GM15510 (cell line): Measurements from ENCODE around the gene PSMD1.

Experiments used
- POLR2A ChIP-seq: IDR thresholded peaks from 3 replicates; pipeline ENCODE4 v1.6.1; 2011; ENCODE audit warnings: borderline replicate concordance; ENCODE audit not compliant: insufficient read length; ENCODE audit errors: extremely low read depth

Gene PSMD1

DNA sequence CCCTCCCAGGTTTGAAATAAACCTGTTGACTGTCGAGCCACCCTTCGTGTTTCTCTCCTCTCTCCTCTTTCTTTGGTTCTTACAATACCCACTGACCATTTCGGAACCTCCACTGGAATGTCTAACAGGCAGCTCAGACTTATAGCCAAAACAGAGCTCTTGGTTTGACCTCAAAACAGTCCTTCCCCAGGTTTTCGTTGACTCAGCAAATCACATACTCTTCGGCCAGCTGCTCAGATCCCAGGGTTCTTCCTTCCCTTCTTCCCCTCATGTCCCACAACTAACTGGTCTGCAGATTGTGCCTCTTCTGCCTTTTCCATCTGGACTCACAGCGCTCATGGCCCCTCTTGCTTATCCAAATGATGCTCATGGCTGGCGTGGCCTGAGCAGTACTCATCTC, 146.4 kb downstream of the PSMD1 start:
- TF ChIP-seq POLR2A, result no peak

DNA sequence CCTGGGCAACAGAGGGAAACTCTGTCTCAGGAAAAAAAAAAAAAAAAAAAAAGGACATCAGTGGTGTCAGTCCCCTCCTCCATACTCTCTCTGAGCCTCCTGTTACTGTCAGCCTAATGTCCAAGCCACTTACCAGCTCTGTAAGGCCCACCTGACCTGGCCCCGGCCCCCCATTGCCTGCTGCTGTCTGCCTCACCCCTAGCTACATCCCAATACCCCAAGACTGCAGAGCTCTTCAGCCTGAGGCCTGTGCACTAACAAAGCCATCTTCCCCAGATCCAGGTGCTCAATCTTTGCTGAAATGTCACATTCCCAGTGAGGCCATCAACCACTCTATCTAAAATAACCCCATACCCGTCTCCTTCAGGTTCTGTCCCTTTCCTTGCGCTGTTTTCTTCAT, 147.5 kb downstream of the PSMD1 start:
- TF ChIP-seq POLR2A, result no peak

- TF ChIP-seq POLR2A, result no peak
Measured at GRCh38 chr2:231204581-231204980, 147.9 kb downstream of the PSMD1 start.

DNA sequence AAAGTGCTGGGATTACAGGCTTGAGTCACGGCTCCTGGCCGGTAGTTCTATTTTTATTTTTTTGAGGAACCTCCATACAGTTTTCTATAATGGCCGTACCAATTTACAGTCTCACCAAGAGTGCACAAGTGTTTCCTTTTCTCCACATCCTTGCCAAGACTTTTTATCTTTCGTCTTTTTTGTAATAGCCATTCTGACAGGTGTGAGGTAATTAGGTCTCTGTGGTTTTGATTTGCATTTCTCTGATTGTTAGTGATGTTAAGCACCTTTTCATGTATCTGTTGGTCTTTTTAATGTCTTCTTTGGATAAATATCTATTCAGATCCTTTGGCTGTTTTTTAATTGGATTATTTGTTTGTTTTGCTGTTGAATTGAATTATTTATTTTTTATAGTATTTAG, 151.1 kb downstream of the PSMD1 start:
- TF ChIP-seq POLR2A, result no peak

DNA sequence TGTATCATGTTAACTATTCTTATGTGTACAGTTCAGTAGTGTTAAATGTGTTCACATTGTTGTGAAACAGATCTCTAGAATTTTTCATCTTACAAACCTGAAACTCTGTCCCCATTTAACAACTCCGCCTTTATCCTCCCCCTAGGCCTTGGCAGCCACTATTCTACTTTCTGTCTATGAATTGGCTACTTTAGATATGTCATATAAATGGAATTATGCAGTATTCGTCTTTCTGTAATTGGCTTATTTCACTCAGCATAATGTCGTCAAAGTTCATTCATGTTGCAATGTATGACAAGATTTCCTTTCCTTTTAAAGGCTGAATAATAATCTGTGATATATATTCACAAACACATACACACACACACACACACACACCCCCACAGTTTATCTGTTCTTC, 154.1 kb downstream of the PSMD1 start:
- no peak for TF ChIP-seq POLR2A

DNA sequence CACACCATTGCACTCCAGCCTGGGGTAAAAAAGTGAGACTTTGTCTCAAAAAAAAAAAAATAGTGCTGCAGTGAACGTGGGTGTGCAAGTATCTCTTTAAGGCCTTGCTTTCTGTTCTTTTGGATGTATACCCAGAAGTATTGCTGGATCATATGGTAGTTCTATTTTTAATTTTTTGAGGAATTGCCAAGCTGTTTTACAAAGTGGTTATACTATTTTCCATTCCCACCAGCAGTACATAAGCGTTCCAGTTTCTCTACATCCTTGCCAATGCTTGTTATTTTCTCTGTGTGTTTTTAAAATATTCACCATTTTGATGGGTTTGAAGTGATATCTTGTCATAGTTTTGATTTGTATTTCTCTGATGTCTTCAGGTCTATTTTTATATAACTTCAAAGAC, 154.8 kb downstream of the PSMD1 start:
- no peak for TF ChIP-seq POLR2A

DNA sequence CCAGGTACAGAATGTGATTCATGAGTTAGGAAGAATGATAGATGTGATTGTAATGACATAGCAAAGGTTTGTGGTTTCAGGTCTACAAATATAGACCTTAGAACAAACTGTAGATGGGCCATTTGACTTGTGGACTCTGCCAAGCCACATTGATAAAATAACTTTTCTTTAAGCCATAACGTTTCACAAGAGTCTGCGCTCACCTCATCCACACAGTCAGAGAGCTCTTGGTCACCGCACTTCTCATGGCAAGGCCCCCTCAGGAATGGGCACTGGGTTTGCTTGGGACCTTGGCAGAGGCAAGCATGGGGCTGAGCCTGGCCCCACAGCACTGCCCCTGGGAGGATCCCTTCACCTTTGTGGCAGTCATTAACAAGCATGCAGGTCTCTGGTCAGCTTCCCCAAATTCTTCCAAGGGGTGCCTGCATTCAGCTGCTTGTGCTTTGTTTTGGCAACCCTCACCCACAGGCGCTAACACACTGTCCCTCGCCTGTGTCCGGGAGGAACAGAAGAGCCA, 155.7 kb downstream of the PSMD1 start:
- no peak for TF ChIP-seq POLR2A

DNA sequence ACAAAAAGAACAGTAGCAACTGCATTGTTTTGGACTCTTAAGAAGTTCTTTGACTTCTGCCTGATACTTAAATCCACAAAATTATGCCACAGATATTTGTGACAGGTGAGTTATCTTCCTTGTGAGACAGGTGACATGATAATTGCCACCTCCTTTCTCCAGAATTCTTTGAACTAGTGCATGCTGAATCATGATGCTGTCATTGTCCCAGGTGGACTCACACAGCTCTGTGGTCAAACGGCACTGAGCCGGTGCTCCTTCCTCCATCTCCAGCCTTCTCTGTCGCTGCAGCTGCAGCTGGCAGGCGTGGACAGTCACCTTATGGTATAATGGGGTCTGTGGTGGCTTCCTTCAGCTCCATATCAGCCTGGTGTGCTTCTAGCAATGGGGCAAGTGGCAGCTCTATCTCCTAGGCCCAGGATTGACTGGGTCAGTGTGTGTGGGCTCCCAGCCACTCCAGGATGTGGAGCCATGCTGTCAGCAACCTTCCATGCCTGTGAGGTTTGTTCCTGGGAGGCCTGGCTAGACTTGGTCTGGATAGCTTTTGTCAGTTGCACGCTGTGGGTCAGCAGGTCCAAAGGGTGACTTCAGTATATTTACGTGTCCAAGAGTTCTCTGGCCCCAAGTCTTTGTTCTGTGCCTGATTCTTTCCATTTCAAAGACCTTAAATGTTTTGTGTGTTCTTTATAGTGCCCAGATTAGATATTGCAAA, 157.4 kb downstream of the PSMD1 start:
- no peak for TF ChIP-seq POLR2A

- no peak for TF ChIP-seq POLR2A
Measured at GRCh38 chr2:231218366-231218765, 161.7 kb downstream of the PSMD1 start.

- no peak for TF ChIP-seq POLR2A
Measured at GRCh38 chr2:231219289-231219688, 162.6 kb downstream of the PSMD1 start.

DNA sequence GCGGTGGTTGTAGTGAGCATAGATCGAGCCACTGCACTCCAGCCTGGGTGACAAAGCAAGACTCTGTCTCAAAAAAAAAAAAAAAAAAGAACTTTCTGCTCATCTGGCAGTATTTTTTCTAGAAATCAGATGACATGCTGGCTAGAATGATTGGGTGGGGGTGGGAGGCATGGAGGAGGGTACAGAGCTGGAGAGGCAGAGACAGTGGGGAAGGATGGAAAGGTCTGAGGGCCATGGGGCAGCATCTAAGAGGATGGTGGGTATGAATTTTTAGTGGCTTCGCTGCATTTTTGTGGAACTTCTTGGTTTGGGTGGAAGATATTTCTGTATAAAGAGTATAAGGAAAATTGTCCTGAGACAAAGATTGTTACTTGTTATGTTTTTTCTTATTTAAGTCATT, 165.1 kb downstream of the PSMD1 start:
- TF ChIP-seq POLR2A, result no peak
